ENCODE measurements around the gene SGSM2. TPM values are rescaled to one million over a fixed set of nuclear protein-coding genes. Genes with fewer than 3 reads are reported as not detected.

SGSM2 gene
- total RNA-seq, 1 donor from 2014 or later = 19.8 TPM

DNA sequence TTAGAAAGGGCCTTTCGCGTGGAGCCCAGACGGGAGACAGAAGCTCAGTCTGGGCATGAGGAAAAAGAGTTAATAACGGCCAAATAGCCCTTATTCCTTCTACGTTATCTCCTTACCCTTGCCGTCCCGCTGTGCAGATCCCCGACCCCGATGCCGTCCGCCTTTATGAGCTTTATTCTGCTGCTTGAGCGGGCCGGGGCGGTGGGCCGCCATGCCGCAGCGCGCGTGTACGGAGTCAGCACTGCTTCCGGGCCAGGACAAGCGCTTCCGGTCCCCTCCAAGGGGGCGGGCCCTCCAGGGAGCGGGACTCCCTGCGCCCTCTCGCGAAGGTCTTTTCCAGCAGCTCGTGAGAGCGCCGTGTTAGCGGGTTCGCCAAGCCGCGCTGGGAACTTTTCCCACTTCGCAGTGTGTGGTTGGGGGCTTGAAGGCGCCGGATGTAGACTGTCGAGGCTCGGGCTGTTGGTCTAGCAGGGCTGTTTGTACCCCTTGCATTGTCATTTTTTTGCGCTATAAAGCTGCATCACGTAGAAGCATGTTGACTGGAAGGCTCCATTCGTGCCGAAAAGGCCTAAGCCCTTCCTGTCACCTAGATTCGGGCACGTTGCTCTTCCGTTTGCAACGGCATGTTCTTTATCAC is 968 bp upstream of the SGSM2 start, which contains the start of gene TSR1:
TSS of gene TSR1 (minus strand) at position 243 of the 637 bp plus-strand sequence. CDS start at position 213, 30 bp downstream.
- H3K36me3 ChIP-seq (ENCODE audit: control insufficient read depth in 3 of 3, insufficient read depth in 3 of 3, low read length in 3 of 3) = peaks cover 36 to 38% (median 36%) of the 10 kb centered on the region in 3 donors
- peak within 1 kb of the TSS; percentile 86 for H3K27ac ChIP-seq (ENCODE audit: low read depth, low read length)
- H3K9ac ChIP-seq (ENCODE audit: low read depth in 1 of 3, low read length in 3 of 3) = peak within 1 kb of the TSS; percentile 92 to 94 (median 93)
- no peaks in the 10 kb centered on the region for H3K27me3 ChIP-seq (ENCODE audit: control insufficient read depth in 3 of 3, insufficient read depth in 3 of 3, low read length in 3 of 3)
- H3K4me1 ChIP-seq (ENCODE audit: control insufficient read depth in 3 of 3, insufficient read depth in 3 of 3, low read length in 3 of 3) = peaks cover 16 to 36% (median 19%) of the 10 kb centered on the region in 3 donors
- peak within 1 kb of the TSS; percentile 91 to 99 (median 99) for H3K4me3 ChIP-seq (ENCODE audit: low read length in 3 of 3)
- no peaks in the 10 kb centered on the region for H3K9me3 ChIP-seq (ENCODE audit: control insufficient read depth in 3 of 3, low read length in 3 of 3)

- H3K27me3 ChIP-seq (ENCODE audit: control insufficient read depth in 3 of 3, insufficient read depth in 3 of 3, low read length in 3 of 3) = no peaks in the 10 kb centered on the region
- H3K9ac ChIP-seq (ENCODE audit: low read depth in 1 of 3, low read length in 3 of 3) = peak overlapping the region; percentile 72 to 93 (median 79)
- H3K9me3 ChIP-seq (ENCODE audit: control insufficient read depth in 3 of 3, low read length in 3 of 3) = no peaks in the 10 kb centered on the region
- H3K36me3 ChIP-seq (ENCODE audit: control insufficient read depth in 3 of 3, insufficient read depth in 3 of 3, low read length in 3 of 3) = peaks cover 24 to 29% (median 26%) of the 10 kb centered on the region in 3 donors
- H3K4me3 ChIP-seq (ENCODE audit: low read length in 3 of 3) = peak overlapping the region; percentile 72 to 99 (median 91)
- H3K27ac ChIP-seq (ENCODE audit: low read depth, low read length) = peak overlapping the region; percentile 78
- peaks cover 16 to 36% (median 19%) of the 10 kb centered on the region in 3 donors for H3K4me1 ChIP-seq (ENCODE audit: control insufficient read depth in 3 of 3, insufficient read depth in 3 of 3, low read length in 3 of 3)
These were observed 428 bp downstream of the SGSM2 start for GRCh38 chr17:2337544-2338314.

GRCh38 chr17:2338315-2338657 is 985 bp downstream of the SGSM2 start:
- Histone ChIP-seq H3K9me3 (ENCODE audit: control insufficient read depth in 3 of 3, low read length in 3 of 3) (no peaks in the 10 kb centered on the region), H3K36me3 (ENCODE audit: control insufficient read depth in 3 of 3, insufficient read depth in 3 of 3, low read length in 3 of 3) (peaks cover 21 to 23% (median 23%) of the 10 kb centered on the region in 3 donors), H3K4me3 (ENCODE audit: low read length in 3 of 3) (peak overlapping the region; percentile 60 to 99 (median 91)), H3K27me3 (ENCODE audit: control insufficient read depth in 3 of 3, insufficient read depth in 3 of 3, low read length in 3 of 3) (no peaks in the 10 kb centered on the region), H3K4me1 (ENCODE audit: control insufficient read depth in 3 of 3, insufficient read depth in 3 of 3, low read length in 3 of 3) (peaks cover 16 to 36% (median 22%) of the 10 kb centered on the region in 3 donors), H3K27ac (ENCODE audit: low read depth, low read length) (peak overlapping the region; percentile 78), H3K9ac (ENCODE audit: low read depth in 1 of 3, low read length in 3 of 3) (peak overlapping the region; percentile 72 to 93 (median 79))

GRCh38 chr17:2343421-2343820 is 6.1 kb downstream of the SGSM2 start:
- H3K4me1 ChIP-seq (ENCODE audit: control insufficient read depth in 3 of 3, insufficient read depth in 3 of 3, low read length in 3 of 3) = peaks cover 6 to 24% (median 18%) of the 10 kb centered on the region in 3 donors
- peak overlapping the region; percentile 19 for H3K27ac ChIP-seq (ENCODE audit: low read depth, low read length)
- peaks cover 3 to 17% (median 12%) of the 10 kb centered on the region in 3 donors for H3K36me3 ChIP-seq (ENCODE audit: control insufficient read depth in 3 of 3, insufficient read depth in 3 of 3, low read length in 3 of 3)
- H3K9ac ChIP-seq (ENCODE audit: low read depth in 1 of 3, low read length in 3 of 3) = no peak overlapping the region
- H3K4me3 ChIP-seq (ENCODE audit: low read length in 3 of 3) = no peak overlapping the region
- no peaks in the 10 kb centered on the region for H3K9me3 ChIP-seq (ENCODE audit: control insufficient read depth in 3 of 3, low read length in 3 of 3)
- no peaks in the 10 kb centered on the region for H3K27me3 ChIP-seq (ENCODE audit: control insufficient read depth in 3 of 3, insufficient read depth in 3 of 3, low read length in 3 of 3)

GRCh38 chr17:2344528-2344927 is 7.2 kb downstream of the SGSM2 start:
- Histone ChIP-seq H3K27ac (ENCODE audit: low read depth, low read length) (no peak overlapping the region), H3K27me3 (ENCODE audit: control insufficient read depth in 3 of 3, insufficient read depth in 3 of 3, low read length in 3 of 3) (no peaks in the 10 kb centered on the region), H3K9me3 (ENCODE audit: control insufficient read depth in 3 of 3, low read length in 3 of 3) (no peaks in the 10 kb centered on the region), H3K4me1 (ENCODE audit: control insufficient read depth in 3 of 3, insufficient read depth in 3 of 3, low read length in 3 of 3) (peaks cover 9 to 27% (median 20%) of the 10 kb centered on the region in 3 donors), H3K4me3 (ENCODE audit: low read length in 3 of 3) (no peak overlapping the region), H3K9ac (ENCODE audit: low read depth in 1 of 3, low read length in 3 of 3) (no peak overlapping the region), H3K36me3 (ENCODE audit: control insufficient read depth in 3 of 3, insufficient read depth in 3 of 3, low read length in 3 of 3) (peaks cover 3 to 17% (median 12%) of the 10 kb centered on the region in 3 donors)

DNA sequence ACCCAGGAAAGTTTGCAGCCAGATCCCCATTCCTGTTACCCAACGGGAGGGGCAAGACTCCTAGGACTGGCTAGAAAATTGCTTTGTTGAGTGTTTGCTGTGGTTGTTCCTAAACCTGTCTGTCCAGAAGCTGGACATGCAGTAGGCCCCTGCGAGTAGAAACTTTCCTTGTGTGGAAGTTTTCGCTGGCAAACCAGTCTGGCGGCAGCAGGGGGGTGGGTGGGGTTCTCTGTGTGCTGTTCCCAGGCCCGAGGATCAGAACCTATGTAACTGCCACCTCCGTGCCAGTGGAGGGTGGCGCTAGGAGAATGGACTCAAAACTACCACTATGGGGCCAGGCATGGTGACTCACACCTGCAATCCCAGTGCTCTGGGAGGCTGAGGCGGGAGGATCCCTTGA is 9.2 kb downstream of the SGSM2 start:
- Histone ChIP-seq H3K9ac (ENCODE audit: low read depth in 1 of 3, low read length in 3 of 3) (no peak overlapping the region), H3K9me3 (ENCODE audit: control insufficient read depth in 3 of 3, low read length in 3 of 3) (no peaks in the 10 kb centered on the region), H3K4me3 (ENCODE audit: low read length in 3 of 3) (no peak overlapping the region), H3K27me3 (ENCODE audit: control insufficient read depth in 3 of 3, insufficient read depth in 3 of 3, low read length in 3 of 3) (no peaks in the 10 kb centered on the region), H3K36me3 (ENCODE audit: control insufficient read depth in 3 of 3, insufficient read depth in 3 of 3, low read length in 3 of 3) (peaks cover 3 to 17% (median 11%) of the 10 kb centered on the region in 3 donors), H3K4me1 (ENCODE audit: control insufficient read depth in 3 of 3, insufficient read depth in 3 of 3, low read length in 3 of 3) (peaks cover 9 to 27% (median 20%) of the 10 kb centered on the region in 3 donors), H3K27ac (ENCODE audit: low read depth, low read length) (peak overlapping the region; percentile 44)

DNA sequence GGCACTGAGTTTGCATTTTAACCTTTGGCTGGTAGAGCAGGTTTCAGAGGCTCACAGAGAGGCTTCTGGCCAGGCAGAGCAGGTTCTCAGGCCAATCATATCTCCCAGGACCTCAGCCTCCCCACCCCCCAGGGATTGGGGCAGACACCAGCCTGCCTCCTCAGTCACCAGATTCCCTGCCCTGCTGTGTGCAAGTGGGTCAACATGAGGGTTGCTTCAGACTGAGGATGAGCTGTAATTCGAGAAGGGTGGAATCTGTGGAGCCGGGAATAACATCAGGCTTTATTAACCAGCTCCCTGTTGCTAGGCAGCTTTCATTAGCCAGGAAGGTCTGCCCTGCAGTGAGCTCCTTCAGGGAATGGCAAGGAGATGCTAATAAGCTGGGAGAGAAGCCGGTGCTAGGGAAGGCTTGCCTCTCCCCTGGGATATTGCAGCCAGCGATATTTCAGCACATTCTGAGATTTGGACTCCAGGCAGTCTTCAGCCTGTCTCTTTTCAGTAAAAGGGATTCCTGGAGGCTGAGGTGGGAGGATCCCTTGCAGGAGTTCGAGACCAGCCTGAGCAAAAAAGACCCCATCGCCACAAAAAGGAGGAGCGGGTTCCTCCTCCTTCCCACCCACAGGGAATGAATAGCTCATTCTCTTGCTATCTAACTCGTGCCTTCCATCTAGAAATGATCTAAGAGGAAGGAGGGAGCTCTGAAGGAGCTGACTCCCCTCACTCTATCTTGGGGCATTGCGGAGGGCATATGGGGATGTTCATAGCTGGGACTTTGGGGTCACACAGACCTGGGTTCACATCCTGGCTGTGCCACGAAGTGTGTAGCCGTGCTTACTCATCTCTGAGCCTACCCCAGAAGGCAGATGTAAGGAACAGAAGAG is 10.7 kb downstream of the SGSM2 start:
- H3K9me3 ChIP-seq (ENCODE audit: control insufficient read depth in 3 of 3, low read length in 3 of 3) = no peaks in the 10 kb centered on the region
- peak overlapping the region in 2 of 3 donors; percentile 27 to 45 for H3K4me3 ChIP-seq (ENCODE audit: low read length in 3 of 3)
- peak overlapping the region; percentile 54 to 71 (median 65) for H3K9ac ChIP-seq (ENCODE audit: low read depth in 1 of 3, low read length in 3 of 3)
- H3K36me3 ChIP-seq (ENCODE audit: control insufficient read depth in 3 of 3, insufficient read depth in 3 of 3, low read length in 3 of 3) = peaks cover 3 to 15% (median 7%) of the 10 kb centered on the region in 3 donors
- H3K27me3 ChIP-seq (ENCODE audit: control insufficient read depth in 3 of 3, insufficient read depth in 3 of 3, low read length in 3 of 3) = no peaks in the 10 kb centered on the region
- peak overlapping the region; percentile 71 for H3K27ac ChIP-seq (ENCODE audit: low read depth, low read length)
- H3K4me1 ChIP-seq (ENCODE audit: control insufficient read depth in 3 of 3, insufficient read depth in 3 of 3, low read length in 3 of 3) = peaks cover 9 to 26% (median 18%) of the 10 kb centered on the region in 3 donors

- peaks cover 9 to 14% (median 13%) of the 10 kb centered on the region in 3 donors for H3K4me1 ChIP-seq (ENCODE audit: control insufficient read depth in 3 of 3, insufficient read depth in 3 of 3, low read length in 3 of 3)
- no peak overlapping the region for H3K4me3 ChIP-seq (ENCODE audit: low read length in 3 of 3)
- no peak overlapping the region for H3K27ac ChIP-seq (ENCODE audit: low read depth, low read length)
- no peaks in the 10 kb centered on the region for H3K36me3 ChIP-seq (ENCODE audit: control insufficient read depth in 3 of 3, insufficient read depth in 3 of 3, low read length in 3 of 3)
- H3K9ac ChIP-seq (ENCODE audit: low read depth in 1 of 3, low read length in 3 of 3) = no peak overlapping the region
- H3K27me3 ChIP-seq (ENCODE audit: control insufficient read depth in 3 of 3, insufficient read depth in 3 of 3, low read length in 3 of 3) = no peaks in the 10 kb centered on the region
- no peaks in the 10 kb centered on the region for H3K9me3 ChIP-seq (ENCODE audit: control insufficient read depth in 3 of 3, low read length in 3 of 3)
These were observed 14.0 kb downstream of the SGSM2 start for GRCh38 chr17:2351269-2351668.

- H3K4me1 ChIP-seq (ENCODE audit: control insufficient read depth in 3 of 3, insufficient read depth in 3 of 3, low read length in 3 of 3) = peaks cover 0 to under 1% (median 0%) of the 10 kb centered on the region in 3 donors
- H3K9me3 ChIP-seq (ENCODE audit: control insufficient read depth in 3 of 3, low read length in 3 of 3) = no peaks in the 10 kb centered on the region
- no peak overlapping the region for H3K9ac ChIP-seq (ENCODE audit: low read depth in 1 of 3, low read length in 3 of 3)
- no peak overlapping the region for H3K4me3 ChIP-seq (ENCODE audit: low read length in 3 of 3)
- H3K27ac ChIP-seq (ENCODE audit: low read depth, low read length) = no peak overlapping the region
- no peaks in the 10 kb centered on the region for H3K27me3 ChIP-seq (ENCODE audit: control insufficient read depth in 3 of 3, insufficient read depth in 3 of 3, low read length in 3 of 3)
- peaks cover 0 to 2% (median 0%) of the 10 kb centered on the region in 3 donors for H3K36me3 ChIP-seq (ENCODE audit: control insufficient read depth in 3 of 3, insufficient read depth in 3 of 3, low read length in 3 of 3)
These were observed 17.0 kb downstream of the SGSM2 start for GRCh38 chr17:2354311-2354710.
